ENCODE data around the gene PRDM16. TPM values are rescaled to one million over a fixed set of nuclear protein-coding genes. Genes with fewer than 3 reads are reported as not detected.
A peak's percentile ranks its signal among the peaks of the same experiment; 100 is the strongest.

The PRDM16 gene
- total RNA-seq, 4 donors from 2014 or later: 5.9 to 41.7 (median 11.2) TPM

GRCh38 chr1:3114131-3114744 lies 45.2 kb downstream of the PRDM16 start:
- no peaks in the 10 kb centered on the region for H3K36me3 ChIP-seq
- peak overlapping the region in 2 of 4 donors; percentile 82 to 87 for H3K27ac ChIP-seq
- no peak overlapping the region for H3K4me3 ChIP-seq
- no peaks in the 10 kb centered on the region for H3K9me3 ChIP-seq
- 85 to 90% methylated on average over 47 to 49 of the region's 49 CpGs for WGBS, 2 donors
- H3K4me1 ChIP-seq: peaks cover 0 to 75% (median 29%) of the 10 kb centered on the region in 4 donors
- H3K27me3 ChIP-seq: peaks cover 0 to 2% of the 10 kb centered on the region in 2 donors
- no peak for DNase-seq (ENCODE audit: low spot score in 2 of 2)
- no peak for TF ChIP-seq POLR2A (IDR thresholded peaks at IDR 0.05)
- no peak for TF ChIP-seq CTCF (IDR thresholded peaks at IDR 0.05)
- TF ChIP-seq EP300 (IDR thresholded peaks at IDR 0.05): peak in 1 of 2 donors; percentile 47

- 45 to 62% methylated on average over 7 to 8 of the region's 8 CpGs for WGBS, 2 donors
- peak overlapping the region; percentile 51 to 82 (median 68) for H3K27ac ChIP-seq
- no peaks in the 10 kb centered on the region for H3K27me3 ChIP-seq
- H3K4me1 ChIP-seq: peaks cover 0 to 81% (median 32%) of the 10 kb centered on the region in 4 donors
- no peaks in the 10 kb centered on the region for H3K9me3 ChIP-seq
- no peak for DNase-seq (ENCODE audit: low spot score in 2 of 2)
- TF ChIP-seq EP300 (IDR thresholded peaks at IDR 0.05) (no peak), CTCF (IDR thresholded peaks at IDR 0.05) (no peak), POLR2A (IDR thresholded peaks at IDR 0.05) (no peak)
- no peak overlapping the region for H3K4me3 ChIP-seq
- H3K36me3 ChIP-seq: no peaks in the 10 kb centered on the region
These were observed 45.8 kb downstream of the PRDM16 start for GRCh38 chr1:3114846-3115245.

DNA sequence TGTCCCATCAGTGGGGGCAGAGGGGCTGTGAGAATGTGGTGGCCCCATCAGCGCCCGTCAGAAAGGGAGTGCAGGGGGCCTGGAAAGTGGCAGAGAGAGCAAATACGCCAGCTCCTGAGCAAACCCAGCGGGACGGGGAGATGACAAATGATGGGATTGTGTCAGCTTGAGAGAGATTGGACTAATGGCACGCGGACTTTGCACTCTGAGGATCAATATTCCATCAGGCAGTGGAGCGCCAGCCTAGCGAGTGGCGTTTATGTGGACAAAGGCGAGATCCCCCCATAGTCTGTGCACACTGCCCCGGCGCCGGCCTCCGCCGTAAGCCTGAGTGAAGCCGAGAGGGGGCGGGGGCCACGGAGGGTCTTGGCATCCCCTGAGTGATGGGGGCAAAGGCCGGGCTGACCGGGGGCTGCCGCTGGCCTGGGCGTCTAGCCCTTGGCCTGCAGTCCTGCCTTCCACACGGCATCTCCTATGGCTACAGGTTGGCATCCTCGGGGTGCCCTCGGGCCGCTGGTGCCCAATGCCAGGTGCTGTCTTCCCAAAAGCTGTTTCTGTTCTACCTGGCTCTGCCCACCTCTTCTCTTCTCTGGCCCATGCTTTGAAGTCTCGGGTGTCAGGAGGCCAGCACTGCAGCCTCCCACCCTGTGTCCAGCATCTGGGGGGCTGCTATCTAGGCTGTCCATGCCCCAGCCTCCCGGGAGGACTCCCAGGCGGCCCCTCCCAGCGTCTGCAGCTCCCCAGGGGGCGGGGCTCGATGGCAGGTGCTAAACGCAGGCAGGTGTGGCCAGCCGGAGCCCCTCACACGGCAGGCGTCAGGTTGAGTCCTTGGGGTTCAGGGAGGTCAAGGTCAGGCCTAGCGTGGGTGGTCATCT lies 46.5 kb downstream of the PRDM16 start:
- no peak for TF ChIP-seq POLR2A (IDR thresholded peaks at IDR 0.05)
- no peak for TF ChIP-seq EP300 (IDR thresholded peaks at IDR 0.05)
- no peak for TF ChIP-seq CTCF (IDR thresholded peaks at IDR 0.05)
- Histone ChIP-seq H3K27ac (peak overlapping the region; percentile 51 to 82 (median 68)), H3K36me3 (no peaks in the 10 kb centered on the region), H3K9me3 (no peaks in the 10 kb centered on the region), H3K4me3 (no peak overlapping the region), H3K27me3 (no peaks in the 10 kb centered on the region), H3K4me1 (peaks cover 0 to 88% (median 33%) of the 10 kb centered on the region in 4 donors)
- no peak for DNase-seq (ENCODE audit: low spot score in 2 of 2)
- 63 to 73% methylated on average over 32 of the region's 38 CpGs for WGBS, 2 donors

GRCh38 chr1:3116150-3116510 lies 47.1 kb downstream of the PRDM16 start:
- no peak overlapping the region for H3K4me3 ChIP-seq
- DNase-seq (ENCODE audit: low spot score in 2 of 2): no peak
- H3K36me3 ChIP-seq: no peaks in the 10 kb centered on the region
- peaks cover 0 to 88% (median 33%) of the 10 kb centered on the region in 4 donors for H3K4me1 ChIP-seq
- H3K9me3 ChIP-seq: no peaks in the 10 kb centered on the region
- no peaks in the 10 kb centered on the region for H3K27me3 ChIP-seq
- 63 to 79% methylated on average over 11 to 18 of the region's 18 CpGs for WGBS, 2 donors
- H3K27ac ChIP-seq: peak overlapping the region; percentile 51 to 82 (median 68)
- TF ChIP-seq EP300 (IDR thresholded peaks at IDR 0.05): no peak
- TF ChIP-seq CTCF (IDR thresholded peaks at IDR 0.05): no peak
- TF ChIP-seq POLR2A (IDR thresholded peaks at IDR 0.05): no peak

- DNase-seq (ENCODE audit: low spot score in 2 of 2): no peak
- H3K27ac ChIP-seq: peak overlapping the region; percentile 51 to 82 (median 68)
- H3K9me3 ChIP-seq: no peaks in the 10 kb centered on the region
- WGBS, 2 donors: 50 to 57% methylated on average over 12 to 13 of the region's 13 CpGs
- peaks cover 0 to 88% (median 35%) of the 10 kb centered on the region in 4 donors for H3K4me1 ChIP-seq
- TF ChIP-seq EP300 (IDR thresholded peaks at IDR 0.05) (no peak), CTCF (IDR thresholded peaks at IDR 0.05) (no peak), POLR2A (IDR thresholded peaks at IDR 0.05) (no peak)
- H3K36me3 ChIP-seq: no peaks in the 10 kb centered on the region
- no peak overlapping the region for H3K4me3 ChIP-seq
- H3K27me3 ChIP-seq: no peaks in the 10 kb centered on the region
These were observed 47.6 kb downstream of the PRDM16 start for GRCh38 chr1:3116560-3116959.
